ENCODE measurements around the gene NEXN. TPM values are rescaled to one million over a fixed set of nuclear protein-coding genes. Genes with fewer than 3 reads are reported as not detected.

The NEXN gene
- total RNA-seq, 6 experiments from 2014 or later = 0.42 to 3.9 (median 1.9) TPM

GRCh38 chr1:77975386-77975785 is 87.0 kb downstream of the NEXN start:
- ATAC-seq (no peak), DNase-seq (no peak)
- Histone ChIP-seq H3K27me3 (no peaks in the 10 kb centered on the region), H3K9me3 (no peaks in the 10 kb centered on the region), H3K4me3 (no peak overlapping the region), H3K36me3 (peaks cover 0 to 9% (median 0%) of the 10 kb centered on the region in 4 donors), H3K27ac (no peak overlapping the region), H3K4me1 (peaks cover 0 to 29% (median 10%) of the 10 kb centered on the region in 4 donors)
- 42% methylated on average over 4 of the region's 4 CpGs for WGBS (ENCODE audit: insufficient coverage, low coverage, low lambda C conversion rate, missing lambda C conversion rate)
- intact Hi-C loops (cut with DNase I) = loop anchor here (10.0 kb wide), 1 partner anchor 139 kb away; no protein-coding TSS in a partner anchor
- TF ChIP-seq POLR2A (IDR thresholded peaks at IDR 0.05) (no peak), CTCF (IDR thresholded peaks at IDR 0.05) (no peak)

GRCh38 chr1:77975907-77976306 is 87.5 kb downstream of the NEXN start:
- intact Hi-C loops (cut with DNase I) = loop anchor here (10.0 kb wide), 1 partner anchor 139 kb away; no protein-coding TSS in a partner anchor
- DNase-seq (no peak), ATAC-seq (no peak)
- Histone ChIP-seq H3K4me3 (no peak overlapping the region), H3K27ac (no peak overlapping the region), H3K9me3 (no peaks in the 10 kb centered on the region), H3K27me3 (no peaks in the 10 kb centered on the region), H3K36me3 (peaks cover 0 to 8% (median 0%) of the 10 kb centered on the region in 4 donors), H3K4me1 (peaks cover 0 to 29% (median 13%) of the 10 kb centered on the region in 4 donors)
- TF ChIP-seq CTCF (IDR thresholded peaks at IDR 0.05) = no peak
- no peak for TF ChIP-seq POLR2A (IDR thresholded peaks at IDR 0.05)
- 30% methylated on average over 2 of the region's 2 CpGs for WGBS (ENCODE audit: insufficient coverage, low coverage, low lambda C conversion rate, missing lambda C conversion rate)

- ATAC-seq (no peak), DNase-seq (no peak)
- peaks cover 0 to 6% (median 0%) of the 10 kb centered on the region in 4 donors for H3K36me3 ChIP-seq
- peak overlapping the region in 2 of 3 donors; percentile 66 to 69 for H3K4me3 ChIP-seq
- H3K9me3 ChIP-seq = no peaks in the 10 kb centered on the region
- intact Hi-C loops (cut with DNase I) = loop anchor here (10.0 kb wide), 1 partner anchor 138 kb away; no protein-coding TSS in a partner anchor
- TF ChIP-seq CTCF (IDR thresholded peaks at IDR 0.05) (no peak), POLR2A (IDR thresholded peaks at IDR 0.05) (no peak)
- no peaks in the 10 kb centered on the region for H3K27me3 ChIP-seq
- H3K4me1 ChIP-seq = peaks cover 0 to 29% (median 13%) of the 10 kb centered on the region in 4 donors
- WGBS (ENCODE audit: insufficient coverage, low coverage, low lambda C conversion rate, missing lambda C conversion rate) = 73% methylated on average over 9 of the region's 13 CpGs
- H3K27ac ChIP-seq = no peak overlapping the region
Measured at GRCh38 chr1:77976433-77977076, 88.1 kb downstream of the NEXN start.

GRCh38 chr1:77977989-77978292 is 89.5 kb downstream of the NEXN start:
- H3K4me1 ChIP-seq = peaks cover 0 to 29% (median 13%) of the 10 kb centered on the region in 4 donors
- H3K9me3 ChIP-seq = no peaks in the 10 kb centered on the region
- no peaks in the 10 kb centered on the region for H3K27me3 ChIP-seq
- no peak for DNase-seq
- no peak for ATAC-seq
- H3K27ac ChIP-seq = peak overlapping the region; percentile 94 to 97 (median 96)
- WGBS (ENCODE audit: insufficient coverage, low coverage, low lambda C conversion rate, missing lambda C conversion rate) = 1% methylated on average over 5 of the region's 5 CpGs
- intact Hi-C loops (cut with DNase I) = loop anchor here (10.0 kb wide), 1 partner anchor 137 kb away; no protein-coding TSS in a partner anchor
- no peak for TF ChIP-seq CTCF (IDR thresholded peaks at IDR 0.05)
- peaks cover 0 to 6% (median 0%) of the 10 kb centered on the region in 4 donors for H3K36me3 ChIP-seq
- peak overlapping the region; percentile 66 to 74 (median 69) for H3K4me3 ChIP-seq

All from right lobe of liver (tissue), 6 donors.